ENCODE data around the gene ARAP3. TPM values are rescaled to one million over a fixed set of nuclear protein-coding genes. Genes with fewer than 3 reads are reported as not detected.
A peak's percentile ranks its signal among the peaks of the same experiment; 100 is the strongest.

The ARAP3 gene
- total RNA-seq, 1 donor from 2014 or later, result 17.4 TPM

GRCh38 chr5:141695627-141696215 lies 13.7 kb upstream of the ARAP3 start:
- no peak for FAIRE-seq
- no peak overlapping the region for H3K27ac ChIP-seq (ENCODE audit: low read depth, low read length)
- H3K4me3 ChIP-seq (ENCODE audit: insufficient read depth, low read depth, low read length), result no peak overlapping the region
- H3K9ac ChIP-seq (ENCODE audit: low read length), result no peak overlapping the region
- no peaks in the 10 kb centered on the region for H4K20me1 ChIP-seq (ENCODE audit: insufficient read depth, low read length)
- no peaks in the 10 kb centered on the region for H3K36me3 ChIP-seq (ENCODE audit: insufficient read depth, low read length)
- peaks cover 34% of the 10 kb centered on the region for H3K27me3 ChIP-seq (ENCODE audit: insufficient read depth, low read length)
- peak; percentile 23 for DNase-seq (ENCODE audit: low read depth)
- no peak overlapping the region for H2AFZ ChIP-seq (ENCODE audit: low read depth, low read length)
- H3K27me3 Mint-ChIP-seq (ENCODE audit: low read depth, unreplicated experiment), result peaks cover 60% of the 10 kb centered on the region
- H3K36me3 Mint-ChIP-seq (ENCODE audit: low read depth, unreplicated experiment), result no peaks in the 10 kb centered on the region
- no peak overlapping the region for H3K4me2 ChIP-seq (ENCODE audit: low read length)
- H3K79me2 ChIP-seq (ENCODE audit: insufficient read depth, low read length), result no peaks in the 10 kb centered on the region
- no peaks in the 10 kb centered on the region for H3K9me3 Mint-ChIP-seq (ENCODE audit: unreplicated experiment)
- no peak overlapping the region for H3K27ac Mint-ChIP-seq (ENCODE audit: unreplicated experiment)
- peaks cover 13% of the 10 kb centered on the region for H3K4me1 Mint-ChIP-seq (ENCODE audit: low read depth, unreplicated experiment)
- no peak overlapping the region for H3K4me3 Mint-ChIP-seq (ENCODE audit: unreplicated experiment)
- peaks cover 18% of the 10 kb centered on the region for H3K4me1 ChIP-seq (ENCODE audit: insufficient read depth, low read length)
- H3K9me3 ChIP-seq (ENCODE audit: insufficient read depth, low read depth, low read length), result no peaks in the 10 kb centered on the region
- TF ChIP-seq EZH2 (IDR thresholded peaks at IDR 0.05; ENCODE audit: insufficient read depth, low read length), result no peak
- TF ChIP-seq CTCF (IDR thresholded peaks at IDR 0.05; ENCODE audit: insufficient read depth, low read depth, low read length), result no peak

GRCh38 chr5:141694479-141694878 lies 12.4 kb upstream of the ARAP3 start:
- peaks cover 32% of the 10 kb centered on the region for H3K27me3 ChIP-seq (ENCODE audit: insufficient read depth, low read length)
- H3K79me2 ChIP-seq (ENCODE audit: insufficient read depth, low read length), result no peaks in the 10 kb centered on the region
- H3K9me3 ChIP-seq (ENCODE audit: insufficient read depth, low read depth, low read length), result no peaks in the 10 kb centered on the region
- H4K20me1 ChIP-seq (ENCODE audit: insufficient read depth, low read length), result no peaks in the 10 kb centered on the region
- H3K4me1 ChIP-seq (ENCODE audit: insufficient read depth, low read length), result peaks cover 18% of the 10 kb centered on the region
- TF ChIP-seq EZH2 (IDR thresholded peaks at IDR 0.05; ENCODE audit: insufficient read depth, low read length) (no peak), CTCF (IDR thresholded peaks at IDR 0.05; ENCODE audit: insufficient read depth, low read depth, low read length) (no peak)
- Mint-ChIP-seq H3K36me3 (ENCODE audit: low read depth, unreplicated experiment) (no peaks in the 10 kb centered on the region), H3K4me3 (ENCODE audit: unreplicated experiment) (no peak overlapping the region), H3K4me1 (ENCODE audit: low read depth, unreplicated experiment) (peaks cover 13% of the 10 kb centered on the region), H3K27me3 (ENCODE audit: low read depth, unreplicated experiment) (peaks cover 61% of the 10 kb centered on the region), H3K9me3 (ENCODE audit: unreplicated experiment) (no peaks in the 10 kb centered on the region), H3K27ac (ENCODE audit: unreplicated experiment) (no peak overlapping the region)
- FAIRE-seq (no peak), DNase-seq (ENCODE audit: low read depth) (no peak)
- no peaks in the 10 kb centered on the region for H3K36me3 ChIP-seq (ENCODE audit: insufficient read depth, low read length)
- no peak overlapping the region for H3K27ac ChIP-seq (ENCODE audit: low read depth, low read length)
- H3K4me3 ChIP-seq (ENCODE audit: insufficient read depth, low read depth, low read length), result no peak overlapping the region
- H2AFZ ChIP-seq (ENCODE audit: low read depth, low read length), result no peak overlapping the region
- H3K4me2 ChIP-seq (ENCODE audit: low read length), result no peak overlapping the region
- no peak overlapping the region for H3K9ac ChIP-seq (ENCODE audit: low read length)

DNA sequence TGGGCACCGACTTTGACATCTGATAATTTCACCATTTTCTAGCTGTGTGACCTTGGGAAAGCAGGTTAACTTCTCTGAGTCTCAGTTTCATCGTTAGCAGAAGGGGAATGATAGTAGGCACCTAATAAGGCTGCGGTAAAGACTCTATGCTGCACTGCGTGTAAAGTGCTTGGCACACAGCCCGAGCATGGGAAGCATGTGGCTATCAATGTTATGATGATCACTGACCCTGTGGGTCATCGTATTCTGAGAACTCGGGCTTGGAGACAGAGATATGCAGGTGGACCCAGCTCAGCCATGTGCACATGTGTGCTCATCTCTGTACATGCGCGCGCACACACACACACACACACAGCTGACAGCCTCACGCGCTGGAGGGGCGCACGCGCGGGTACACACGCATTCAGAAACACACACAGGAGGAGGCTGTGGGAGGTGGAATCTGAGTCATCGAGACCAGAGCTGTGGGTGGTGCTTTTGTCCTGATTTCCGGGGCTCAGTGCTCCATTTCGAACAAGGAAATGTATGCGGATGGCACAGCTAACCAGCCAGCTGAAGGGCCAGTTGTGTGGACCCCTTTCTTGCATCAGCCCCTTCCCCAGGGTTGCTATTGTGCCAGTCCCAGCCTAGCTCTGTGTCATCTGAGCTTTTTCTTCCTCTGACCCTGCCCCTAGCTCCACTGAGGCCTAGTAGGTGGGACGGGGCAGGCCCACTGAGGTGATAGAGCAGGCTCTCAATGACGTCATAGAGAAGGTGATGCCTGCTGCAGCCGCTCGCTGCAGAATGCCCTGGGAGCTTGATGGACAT lies 11.1 kb upstream of the ARAP3 start:
- Histone ChIP-seq H3K36me3 (ENCODE audit: insufficient read depth, low read length) (no peaks in the 10 kb centered on the region), H3K4me3 (ENCODE audit: insufficient read depth, low read depth, low read length) (no peak overlapping the region), H2AFZ (ENCODE audit: low read depth, low read length) (peak overlapping the region; percentile 73), H3K9ac (ENCODE audit: low read length) (no peak overlapping the region), H3K79me2 (ENCODE audit: insufficient read depth, low read length) (no peaks in the 10 kb centered on the region), H3K27me3 (ENCODE audit: insufficient read depth, low read length) (peaks cover 28% of the 10 kb centered on the region), H3K27ac (ENCODE audit: low read depth, low read length) (no peak overlapping the region), H3K9me3 (ENCODE audit: insufficient read depth, low read depth, low read length) (no peaks in the 10 kb centered on the region), H3K4me2 (ENCODE audit: low read length) (peak overlapping the region; percentile 89), H3K4me1 (ENCODE audit: insufficient read depth, low read length) (peaks cover 18% of the 10 kb centered on the region), H4K20me1 (ENCODE audit: insufficient read depth, low read length) (no peaks in the 10 kb centered on the region)
- Mint-ChIP-seq H3K27me3 (ENCODE audit: low read depth, unreplicated experiment) (peaks cover 55% of the 10 kb centered on the region), H3K9me3 (ENCODE audit: unreplicated experiment) (no peaks in the 10 kb centered on the region), H3K27ac (ENCODE audit: unreplicated experiment) (peak overlapping the region; percentile 31), H3K36me3 (ENCODE audit: low read depth, unreplicated experiment) (no peaks in the 10 kb centered on the region), H3K4me1 (ENCODE audit: low read depth, unreplicated experiment) (peaks cover 13% of the 10 kb centered on the region), H3K4me3 (ENCODE audit: unreplicated experiment) (peak overlapping the region; percentile 84)
- DNase-seq (ENCODE audit: low read depth) (peak; percentile 60), FAIRE-seq (no peak)
- TF ChIP-seq EZH2 (IDR thresholded peaks at IDR 0.05; ENCODE audit: insufficient read depth, low read length), result no peak
- TF ChIP-seq CTCF (IDR thresholded peaks at IDR 0.05; ENCODE audit: insufficient read depth, low read depth, low read length), result no peak
